ENCODE measurements around the gene STOML2.
"Not testable (repeated sequence)": the region's sequence is repeated elsewhere in the genome, so short reads cannot be mapped to it uniquely, and the experiment has no call there.

Gene STOML2, protein sequence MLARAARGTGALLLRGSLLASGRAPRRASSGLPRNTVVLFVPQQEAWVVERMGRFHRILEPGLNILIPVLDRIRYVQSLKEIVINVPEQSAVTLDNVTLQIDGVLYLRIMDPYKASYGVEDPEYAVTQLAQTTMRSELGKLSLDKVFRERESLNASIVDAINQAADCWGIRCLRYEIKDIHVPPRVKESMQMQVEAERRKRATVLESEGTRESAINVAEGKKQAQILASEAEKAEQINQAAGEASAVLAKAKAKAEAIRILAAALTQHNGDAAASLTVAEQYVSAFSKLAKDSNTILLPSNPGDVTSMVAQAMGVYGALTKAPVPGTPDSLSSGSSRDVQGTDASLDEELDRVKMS

DNA sequence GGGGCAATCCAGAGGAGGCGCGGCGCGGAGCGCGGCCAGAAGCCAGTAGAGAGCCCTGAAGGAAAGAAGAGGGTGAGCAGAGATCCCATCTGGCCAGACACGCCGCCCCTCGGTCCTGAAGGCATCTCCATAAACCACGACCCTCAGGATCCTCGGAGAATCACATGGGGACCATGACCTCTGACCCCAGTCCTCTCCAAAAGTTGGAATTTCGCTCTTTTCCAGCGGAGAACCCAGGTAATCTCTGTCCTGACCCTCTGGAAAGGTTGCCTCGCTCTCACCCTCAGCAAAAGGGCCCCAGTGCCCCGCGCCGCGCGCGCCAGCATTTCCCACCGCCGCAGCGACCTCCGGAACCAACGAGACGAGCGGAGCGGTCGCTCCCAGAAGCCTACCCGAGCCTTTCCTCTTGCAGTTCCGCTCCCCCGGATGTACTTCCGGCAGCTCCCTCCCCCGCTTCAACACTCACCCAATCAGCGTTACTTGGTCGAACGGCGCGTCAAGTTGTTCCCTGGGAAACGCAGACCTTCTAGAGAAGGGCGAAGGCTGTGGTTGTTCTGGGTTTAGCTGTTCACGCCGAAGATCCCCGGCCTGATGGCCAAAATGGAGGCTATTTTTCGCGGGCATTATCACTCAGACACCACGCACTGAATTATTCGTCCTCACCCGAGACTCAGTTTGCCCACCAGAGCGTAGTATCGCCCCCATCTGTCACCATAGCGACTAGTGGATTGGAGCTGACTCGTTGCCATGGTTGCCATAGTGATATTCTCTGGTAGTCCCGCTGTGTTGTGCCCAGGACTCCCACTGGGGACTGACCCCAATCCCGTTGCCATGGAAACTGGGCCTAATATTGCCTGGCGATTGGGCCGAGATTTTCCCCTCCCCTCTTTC lies at the start of gene STOML2:
Gene STOML2 (minus strand): TSS at position 363 of the 891 bp plus-strand sequence. CDS start 37 bp downstream, at position 326.
- DNase-seq (ENCODE audit: low spot score): peak; percentile 96

DNA sequence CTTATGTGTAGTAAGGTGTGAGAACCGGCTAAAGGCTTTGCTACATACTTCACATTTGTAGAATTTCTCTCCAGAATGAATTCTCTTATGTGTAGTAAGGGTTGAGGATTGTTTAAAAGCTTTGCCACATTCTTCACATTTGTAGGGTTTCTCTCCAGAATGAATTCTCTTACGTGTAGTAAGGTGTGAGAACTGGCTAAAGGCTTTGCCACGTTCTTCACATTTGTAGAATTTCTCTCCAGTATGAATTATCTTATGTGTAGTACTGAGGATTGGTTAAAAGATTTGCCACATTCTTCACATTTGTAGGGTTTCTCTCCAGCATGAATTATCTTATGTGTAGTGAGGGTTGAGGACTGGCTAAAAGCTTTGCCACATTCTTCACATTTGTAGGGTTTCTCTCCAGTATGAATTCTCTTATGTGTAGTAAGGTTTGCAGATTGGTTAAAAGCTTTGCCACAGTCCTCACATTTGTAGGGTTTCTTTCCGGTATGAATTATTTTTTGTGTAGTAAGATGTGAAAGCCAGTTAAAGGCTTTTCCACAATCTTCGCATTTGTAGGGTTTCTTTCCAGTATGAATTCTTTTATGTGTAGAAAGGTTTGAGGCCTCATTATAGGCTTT lies 45.1 kb upstream of the STOML2 start:
- DNase-seq (ENCODE audit: low spot score): not testable (repeated sequence)

DNA sequence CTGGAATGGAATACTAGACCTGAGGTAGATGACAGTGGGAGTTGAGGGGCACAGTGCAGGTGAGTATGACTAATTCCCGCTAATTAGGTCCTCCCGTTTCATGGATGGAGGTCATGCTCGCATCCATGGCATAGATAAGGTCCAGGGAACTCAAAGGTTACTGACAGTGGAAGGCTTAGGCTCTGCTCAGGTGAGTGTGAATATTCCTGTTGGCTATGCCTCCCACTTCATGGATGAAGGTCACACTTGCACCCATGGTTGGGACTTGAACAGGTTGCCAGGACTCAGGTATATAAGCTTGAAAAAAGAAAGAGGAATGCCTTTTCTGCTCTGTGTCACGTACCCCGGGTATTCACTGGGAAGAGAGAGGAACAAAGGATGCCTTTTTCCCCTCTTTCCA lies 39.1 kb upstream of the STOML2 start:
- DNase-seq (ENCODE audit: low spot score): no peak

DNA sequence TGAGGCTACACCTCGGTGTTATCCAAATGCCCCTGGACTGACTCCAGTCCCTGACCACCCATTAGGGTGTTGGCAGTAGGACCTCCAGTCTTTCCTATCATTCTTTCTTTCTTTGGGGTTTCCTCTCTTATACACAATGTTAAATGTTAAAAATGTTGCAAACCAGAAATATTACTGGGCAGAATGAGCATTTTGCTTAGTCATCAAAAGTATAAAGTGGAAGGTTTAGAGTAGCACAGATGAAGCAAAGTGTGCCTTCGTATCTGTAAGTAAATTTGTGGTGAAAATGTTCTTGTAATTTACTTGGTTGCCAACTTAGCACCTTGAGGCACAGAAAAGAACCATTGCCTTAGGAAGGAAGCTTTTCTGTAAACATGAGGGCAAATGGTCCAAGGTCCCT lies 37.2 kb upstream of the STOML2 start:
- DNase-seq (ENCODE audit: low spot score): no peak

DNA sequence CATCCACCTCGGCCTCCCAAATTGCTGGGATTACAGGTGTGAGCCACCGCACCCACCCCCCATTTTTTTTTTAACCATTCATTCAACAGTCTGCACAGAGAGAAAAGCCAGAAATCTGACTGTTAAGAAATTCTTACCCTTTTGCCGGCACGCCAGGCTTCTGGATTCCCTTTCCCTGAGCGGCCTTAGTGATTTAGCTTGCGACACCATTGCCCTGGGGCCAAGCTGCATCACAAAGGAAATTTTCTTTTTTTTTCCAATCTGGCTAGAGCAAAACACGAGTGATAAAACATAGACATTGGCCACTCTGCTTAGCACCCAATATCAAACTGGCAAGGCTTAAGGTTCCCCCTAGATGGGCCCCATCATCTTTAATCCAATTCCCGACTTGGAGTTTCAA lies 33.9 kb upstream of the STOML2 start:
- DNase-seq (ENCODE audit: low spot score): no peak

DNA sequence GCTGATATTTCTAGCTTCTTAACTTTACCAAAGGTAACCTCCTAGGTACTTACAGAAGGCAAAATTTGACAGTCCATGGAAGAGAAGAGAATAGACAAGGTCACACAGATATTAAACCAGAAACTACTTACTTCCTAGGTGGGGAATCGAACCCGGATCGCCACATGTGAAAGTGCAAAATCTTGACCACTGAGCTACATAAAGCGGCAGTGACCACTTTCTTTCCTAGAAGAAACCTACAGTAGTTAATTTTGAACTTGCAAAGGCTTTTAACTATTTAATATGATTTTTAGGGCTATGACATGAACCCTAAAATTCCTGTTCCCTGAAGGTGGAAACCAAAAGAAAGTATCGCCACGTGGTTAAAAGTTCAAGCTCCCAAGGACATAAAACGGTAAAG lies 33.1 kb upstream of the STOML2 start:
- no peak for DNase-seq (ENCODE audit: low spot score)

DNA sequence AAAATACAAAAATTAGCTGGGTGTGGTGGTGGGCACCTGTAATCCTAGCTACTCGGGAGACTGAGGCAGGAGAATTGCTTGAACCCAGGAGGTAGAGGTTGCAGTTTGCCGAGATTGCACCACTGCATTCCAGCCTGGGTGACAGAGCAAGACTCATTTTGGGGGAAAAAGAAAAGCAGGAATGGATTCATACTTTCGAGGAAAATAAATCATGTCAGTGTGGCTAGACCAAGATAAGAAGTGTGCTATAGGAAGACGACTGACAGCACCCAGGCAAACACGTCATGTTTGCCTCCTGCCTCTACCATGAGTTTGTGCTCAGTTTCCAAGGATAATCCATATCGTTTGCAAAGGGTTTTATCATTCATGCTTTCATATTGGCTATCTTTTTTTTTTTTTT lies 32.0 kb upstream of the STOML2 start:
- no peak for DNase-seq (ENCODE audit: low spot score)

DNA sequence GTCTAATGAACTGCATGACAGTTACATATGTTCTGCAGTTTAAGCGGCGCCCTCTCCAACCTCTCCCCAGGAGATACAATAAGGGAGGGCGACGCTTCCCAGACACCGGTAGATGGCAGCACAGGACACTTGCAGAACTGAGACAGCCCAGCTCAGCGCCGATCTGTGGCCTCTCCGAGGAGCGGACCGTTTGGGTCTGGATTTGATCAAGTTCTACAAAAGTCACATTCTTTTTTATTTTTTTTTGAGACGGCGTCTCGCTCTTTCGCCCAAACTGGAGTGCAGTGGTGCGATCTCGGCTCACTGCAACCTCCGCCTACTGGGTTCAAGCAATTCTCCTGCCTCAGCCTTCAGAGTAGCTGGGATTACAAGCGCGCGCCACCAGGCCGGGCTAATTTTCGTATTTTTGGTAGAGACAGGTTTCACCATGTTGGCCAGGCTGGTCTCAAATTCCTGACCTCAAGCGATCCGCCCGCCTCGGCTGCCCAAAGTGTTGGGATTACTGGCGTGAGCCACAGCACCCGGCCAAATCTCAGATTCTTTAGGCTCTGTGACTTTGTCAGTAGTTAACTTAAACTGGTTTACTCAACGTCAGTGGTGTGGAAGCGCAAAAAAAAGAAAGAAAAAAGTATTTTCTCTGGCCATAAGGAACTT lies 14.1 kb upstream of the STOML2 start:
- DNase-seq (ENCODE audit: low spot score): peak; percentile 89

DNA sequence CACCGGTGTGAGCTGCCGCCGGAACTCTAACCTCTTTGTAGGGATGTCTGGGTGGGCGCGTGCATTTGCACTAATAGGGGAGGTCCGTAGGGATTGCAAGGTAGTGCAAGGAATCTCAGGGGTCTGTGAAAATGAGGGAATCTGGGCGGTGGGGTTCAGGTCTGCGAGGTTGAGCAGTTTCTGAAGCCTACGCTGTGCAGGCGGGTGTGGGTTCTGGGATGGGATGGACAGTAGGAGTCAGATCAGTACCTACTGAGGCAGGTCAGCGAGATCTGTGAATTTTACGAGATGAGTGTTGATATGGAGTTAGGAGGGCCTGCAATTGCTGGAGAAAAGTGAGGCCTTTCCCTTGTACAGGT lies 13.6 kb upstream of the STOML2 start:
- DNase-seq (ENCODE audit: low spot score): no peak

DNA sequence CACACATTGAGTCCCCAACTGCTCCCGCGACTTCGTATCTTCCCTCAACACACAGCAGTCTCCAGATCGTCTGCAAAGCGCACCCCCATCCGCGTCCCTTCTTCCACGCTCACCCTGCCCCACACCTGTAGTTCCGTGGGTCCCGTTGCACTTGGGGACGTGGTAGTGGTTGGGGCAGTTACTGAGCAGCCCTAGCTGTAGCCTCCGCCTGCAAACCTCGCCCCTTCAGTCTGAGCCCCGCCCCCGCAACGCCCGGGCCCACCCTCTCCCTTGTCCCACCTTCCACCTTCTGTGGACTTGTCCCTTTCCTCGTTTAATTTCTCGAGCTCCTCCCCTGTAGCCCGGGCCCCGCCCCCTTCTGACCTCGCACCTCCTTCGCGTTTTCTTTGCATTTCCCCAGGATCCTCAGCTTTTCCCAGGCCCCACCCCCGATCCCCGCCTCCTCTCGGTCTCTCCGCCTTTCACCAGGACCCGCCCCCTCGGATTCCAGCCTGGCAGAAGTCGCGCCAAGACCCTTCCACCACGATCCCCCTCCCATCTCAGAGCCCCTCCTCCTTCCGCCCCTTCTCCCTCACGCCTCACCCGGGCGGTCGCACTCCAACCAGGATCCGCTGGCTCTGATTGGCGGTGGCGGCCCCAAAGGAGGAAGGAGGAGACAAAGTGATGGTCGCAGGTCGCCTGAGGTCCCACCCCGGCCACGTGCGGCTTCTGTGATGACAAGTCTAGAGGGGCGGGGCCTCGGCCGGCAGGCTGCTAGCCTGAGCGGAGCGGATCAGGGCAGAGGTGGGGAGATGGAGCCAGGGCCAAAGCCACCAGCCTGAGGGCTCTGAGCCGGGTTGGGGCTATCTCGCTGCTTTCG lies 13.0 kb upstream of the STOML2 start, which contains the start of gene ATOSB:
Gene ATOSB (minus strand): TSS at position 183 of the 859 bp plus-strand sequence. CDS start 7,588 bp downstream, outside the sequence.
- DNase-seq (ENCODE audit: low spot score): peak; percentile 94

DNA sequence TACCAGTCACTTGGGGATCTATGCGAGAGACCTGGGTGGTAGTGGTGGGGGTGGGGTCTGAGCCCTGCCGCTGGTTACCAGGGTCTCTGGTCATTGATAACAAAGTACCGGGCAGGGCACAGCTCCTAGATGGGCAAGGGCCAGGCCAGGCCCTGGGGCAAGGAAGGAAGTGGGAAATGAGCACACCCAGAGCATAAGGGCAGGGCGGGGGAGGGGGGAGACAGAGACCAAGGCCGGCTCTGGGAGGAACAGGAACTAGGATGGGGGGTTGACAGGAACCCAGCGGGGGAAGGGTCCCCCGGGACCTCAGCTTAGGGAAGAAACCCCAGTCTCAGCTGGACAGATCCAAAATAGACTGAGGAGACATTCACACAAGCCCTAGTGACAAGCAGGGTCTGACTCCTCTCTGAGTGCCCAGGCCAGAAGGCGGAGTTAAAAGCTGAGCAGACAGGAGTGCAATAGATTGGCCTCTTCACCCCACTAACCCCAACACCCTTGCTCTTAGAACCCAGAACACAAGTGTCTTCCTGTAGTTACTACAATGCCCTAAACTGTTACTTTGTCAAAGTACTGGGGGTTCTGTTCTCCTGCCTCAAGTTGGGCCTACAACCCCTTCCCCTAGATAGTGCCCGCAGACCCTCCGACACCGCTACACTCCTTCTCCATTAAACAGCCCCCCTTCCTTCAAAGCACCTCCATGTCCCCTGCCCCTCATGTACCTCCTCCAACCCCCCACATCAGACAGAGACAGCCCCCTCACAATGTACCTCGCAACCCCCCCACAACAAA lies 12.1 kb upstream of the STOML2 start:
- DNase-seq (ENCODE audit: low spot score): no peak

DNA sequence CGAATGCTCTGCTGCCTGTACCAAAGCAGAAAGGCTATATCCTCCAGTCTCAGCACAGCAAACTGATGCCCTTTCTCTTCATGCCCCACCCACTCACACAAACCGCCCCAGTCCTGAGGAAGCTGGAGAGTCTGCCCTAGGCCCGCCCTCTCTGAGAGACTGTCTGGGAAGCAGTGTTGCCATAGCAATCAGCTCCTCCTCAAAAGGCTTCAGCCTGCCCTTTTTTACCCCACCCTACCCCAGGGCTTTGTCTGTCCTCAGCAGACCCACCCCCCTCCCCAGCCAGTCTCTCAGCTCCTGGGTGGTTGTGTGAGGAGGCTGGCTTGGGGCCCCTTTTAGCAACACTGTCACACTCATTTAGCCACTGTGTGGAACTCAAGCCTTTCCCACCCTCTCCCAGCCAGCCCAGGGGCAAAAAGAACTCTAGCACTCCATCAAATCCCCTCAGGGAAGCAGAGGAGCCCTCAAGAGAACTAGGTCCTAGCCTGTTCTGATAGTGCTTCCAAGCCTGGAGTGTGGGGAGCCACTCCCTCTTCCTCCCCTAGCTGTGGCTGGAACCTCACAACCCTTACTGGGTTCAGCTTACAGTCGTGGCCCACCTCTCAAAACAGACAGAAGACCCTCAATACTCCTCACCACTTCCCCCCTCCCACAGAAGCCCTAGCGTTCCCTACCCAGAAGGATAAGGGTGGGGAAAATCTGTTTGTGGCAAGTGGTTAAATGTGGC lies 11.3 kb upstream of the STOML2 start:
- DNase-seq (ENCODE audit: low spot score): no peak

DNA sequence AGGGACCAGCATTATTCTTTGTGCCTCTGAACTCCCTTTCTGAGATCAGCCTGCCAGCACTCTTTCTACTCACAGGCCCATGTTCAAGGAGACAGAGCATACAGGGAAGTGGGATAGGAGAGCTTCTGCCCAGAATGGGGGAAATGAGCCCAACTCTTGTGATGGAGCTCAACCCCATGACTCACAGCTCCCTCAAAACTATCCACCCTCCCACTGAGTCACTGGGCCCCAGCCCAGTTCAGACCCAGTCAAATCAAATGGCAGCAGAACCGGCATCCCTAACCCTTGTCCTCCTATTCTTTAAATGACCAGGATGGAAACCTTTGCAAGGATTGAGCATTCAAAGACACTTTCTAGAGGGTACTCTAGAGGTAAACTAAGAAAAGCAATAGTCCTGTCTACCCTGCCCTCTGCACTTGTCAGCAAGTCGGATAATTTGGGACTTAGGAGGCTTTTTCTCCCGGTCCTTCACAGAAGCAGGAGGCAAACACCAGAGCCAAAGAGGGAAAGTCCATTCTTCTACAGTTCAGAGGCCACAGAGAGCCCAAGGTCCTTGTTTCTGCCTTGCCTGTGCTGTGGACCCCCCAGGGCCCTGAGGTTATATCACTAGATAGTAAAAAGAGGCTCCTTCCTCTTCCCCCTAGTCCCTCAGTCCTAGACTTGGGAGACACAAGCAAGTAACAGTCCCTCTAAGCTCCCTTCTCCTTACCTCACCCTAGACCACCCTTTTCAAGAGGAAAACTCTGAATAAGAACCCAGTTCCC lies 9.5 kb upstream of the STOML2 start:
- DNase-seq (ENCODE audit: low spot score): no peak

DNA sequence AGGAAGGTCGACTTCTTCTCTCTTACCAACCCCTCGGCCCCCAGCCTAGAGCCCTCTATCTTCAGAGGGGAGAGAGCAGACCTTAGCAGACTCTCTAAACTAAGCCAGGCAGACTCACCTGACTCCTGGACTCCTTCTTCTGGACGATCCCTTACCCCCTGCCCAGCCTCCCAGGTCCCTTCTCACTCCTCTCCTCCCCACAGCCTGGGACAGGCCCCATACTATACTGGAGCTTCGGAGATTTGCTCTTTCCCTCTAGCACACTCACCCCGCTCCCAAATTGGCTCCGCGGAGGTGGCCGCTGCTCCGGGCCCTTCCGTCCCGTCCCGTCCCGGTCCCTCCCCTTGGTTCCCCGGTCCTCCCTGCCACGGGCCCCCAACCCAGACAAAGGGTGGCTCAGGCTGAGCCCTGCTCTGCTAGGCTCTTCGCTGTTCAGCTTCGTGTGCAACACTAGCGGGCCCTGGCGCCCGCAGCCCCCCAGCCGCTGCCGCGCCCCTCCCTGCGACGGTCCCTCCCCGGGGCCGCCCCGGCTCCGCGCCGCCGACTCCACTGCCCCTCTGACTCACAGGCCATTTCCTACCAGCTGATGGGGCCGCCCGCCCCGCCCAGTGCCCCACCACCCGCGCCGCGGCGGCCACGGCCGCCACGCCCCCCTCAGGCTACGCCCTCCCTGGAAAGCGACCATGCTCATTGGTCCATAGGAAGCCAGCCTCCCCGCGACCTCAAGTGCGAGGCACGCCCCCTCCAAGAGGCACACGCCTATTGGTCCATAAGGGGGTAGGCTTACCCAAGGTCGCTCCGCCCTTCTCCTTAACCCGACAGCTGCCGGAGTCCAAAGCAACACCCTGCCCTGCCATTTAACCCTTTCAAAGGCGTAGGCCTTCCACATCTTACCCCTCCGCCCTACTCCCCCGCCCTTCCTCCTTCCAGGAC lies 8.3 kb upstream of the STOML2 start:
- peak; percentile 97 for DNase-seq (ENCODE audit: low spot score)

DNA sequence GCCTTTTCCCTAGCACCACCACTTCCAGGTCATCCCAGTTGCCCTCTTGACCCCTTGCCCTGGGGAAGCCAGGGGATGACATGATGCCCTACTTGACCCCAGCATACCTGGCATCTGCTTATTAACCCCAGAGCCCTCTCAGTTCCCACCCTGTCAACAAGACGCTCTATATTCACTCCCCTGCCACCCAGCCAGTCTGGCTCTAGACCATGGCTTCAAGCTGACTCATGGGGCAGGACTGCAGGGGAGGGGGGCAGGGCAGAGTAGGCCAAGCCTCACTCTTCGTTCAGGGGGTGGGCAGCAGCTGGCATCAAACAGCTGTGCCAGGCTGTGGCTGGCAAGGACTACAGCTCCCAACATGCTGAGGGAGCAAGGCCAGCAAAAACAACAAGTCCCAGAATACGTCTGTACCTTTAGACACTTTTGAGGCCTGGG lies 7.4 kb upstream of the STOML2 start:
- no peak for DNase-seq (ENCODE audit: low spot score)

DNA sequence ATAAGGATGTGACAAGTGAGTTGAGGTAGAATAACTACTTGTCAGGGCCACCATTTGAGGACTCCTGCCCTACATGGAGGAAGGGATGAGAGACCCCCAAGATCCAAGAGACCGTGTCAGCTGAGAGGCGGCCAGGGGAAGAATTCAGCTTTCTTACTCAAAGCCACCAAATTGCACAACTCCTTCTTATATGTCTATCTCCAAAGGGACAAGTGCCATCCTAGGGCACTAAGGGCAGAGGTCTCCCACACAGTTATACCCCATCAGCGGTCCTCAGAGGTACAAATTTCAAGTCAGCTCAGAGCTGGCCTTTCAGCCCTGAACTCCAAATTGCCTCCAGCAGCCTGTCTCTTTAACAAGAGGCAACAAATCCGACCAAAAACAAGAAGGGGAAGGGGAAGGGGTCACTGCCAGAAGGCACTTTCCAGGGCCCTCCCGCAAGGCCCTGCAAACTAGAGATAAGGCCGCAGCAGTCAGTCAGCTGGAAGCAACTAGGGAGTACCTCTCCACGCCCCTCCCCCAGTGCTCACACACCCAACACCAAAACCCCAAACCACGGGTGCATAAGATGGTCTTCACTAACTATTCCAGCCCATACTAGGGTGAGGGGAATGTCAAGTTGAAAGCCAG lies 6.1 kb upstream of the STOML2 start:
- DNase-seq (ENCODE audit: low spot score): no peak

DNA sequence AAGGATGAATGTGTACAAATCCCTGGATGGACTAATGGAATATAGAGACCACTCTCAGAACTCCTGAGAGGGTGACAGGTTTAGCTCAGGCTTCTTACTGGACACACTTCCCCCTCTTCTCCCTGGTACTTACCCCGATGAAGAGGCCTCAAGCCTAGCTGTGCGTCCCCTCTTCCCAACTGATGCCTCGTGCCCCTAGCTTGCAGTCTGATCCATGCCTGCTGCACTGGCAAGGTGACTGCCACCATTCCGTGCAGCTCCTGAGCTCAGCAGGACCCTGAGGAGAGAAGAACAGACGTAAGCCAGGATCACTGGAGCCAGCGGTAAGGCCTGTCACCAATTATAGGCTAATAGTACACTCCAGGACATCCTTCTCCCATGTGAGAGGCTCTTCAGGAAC lies 5.5 kb upstream of the STOML2 start:
- no peak for DNase-seq (ENCODE audit: low spot score)
